NCI-H2196 treated with DMSO at 0.1 percent for 48 hours (cell line): ENCODE results near the gene ZNF217.
"Not testable (repeated sequence)": the region's sequence is repeated elsewhere in the genome, so short reads cannot be mapped to it uniquely, and the experiment has no call there.

Experiments
- DNase-seq: peaks from one replicate; lab custom pipeline; 2025; ENCODE audit not compliant: unreplicated experiment; lab: John Stamatoyannopoulos, UW

Gene ZNF217

GRCh38 chr20:53584550-53584913, 9.1 kb downstream of the ZNF217 start:
- not testable (repeated sequence) for DNase-seq

DNA sequence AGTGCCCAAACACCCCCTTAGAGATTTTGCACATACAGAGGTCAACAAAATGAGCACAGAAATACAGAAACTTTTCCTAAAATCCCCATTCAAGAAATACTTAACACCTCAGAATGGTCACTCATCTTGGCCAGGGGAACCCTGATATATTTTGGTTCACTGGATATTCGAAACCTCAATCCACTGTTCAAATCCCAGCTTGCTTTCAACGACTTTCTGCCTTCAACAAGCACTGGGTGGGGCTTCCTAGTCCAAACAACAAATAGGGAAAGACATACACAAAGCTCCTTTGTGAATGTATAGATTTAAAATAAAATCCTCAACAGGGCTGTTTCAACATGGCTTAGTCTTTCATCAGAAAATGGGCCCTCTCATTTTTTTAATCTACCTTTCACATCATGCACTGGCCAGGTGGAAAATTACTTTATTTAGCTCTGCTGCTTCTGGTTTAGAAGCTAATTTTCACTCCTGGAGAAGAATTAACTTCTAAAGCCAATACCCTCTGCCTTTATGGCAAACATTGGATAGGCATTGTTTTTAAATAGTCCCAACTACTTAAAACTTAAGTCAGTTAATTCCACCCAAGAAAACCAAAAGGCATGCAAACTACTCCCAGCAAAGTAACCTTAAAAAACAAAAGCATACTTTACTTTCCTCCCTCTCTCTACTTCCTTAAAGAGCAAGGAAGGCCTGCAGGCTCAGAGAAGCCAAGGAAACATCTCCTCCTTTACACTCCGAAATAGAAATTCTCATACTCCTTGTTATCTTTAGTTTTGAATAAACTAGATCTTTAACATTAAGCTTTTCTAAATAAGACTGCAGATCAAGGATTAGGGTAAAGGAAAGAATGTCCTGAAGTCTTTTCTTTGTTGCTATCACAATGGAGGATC, 9.7 kb downstream of the ZNF217 start:
- DNase-seq = not testable (repeated sequence)

DNA sequence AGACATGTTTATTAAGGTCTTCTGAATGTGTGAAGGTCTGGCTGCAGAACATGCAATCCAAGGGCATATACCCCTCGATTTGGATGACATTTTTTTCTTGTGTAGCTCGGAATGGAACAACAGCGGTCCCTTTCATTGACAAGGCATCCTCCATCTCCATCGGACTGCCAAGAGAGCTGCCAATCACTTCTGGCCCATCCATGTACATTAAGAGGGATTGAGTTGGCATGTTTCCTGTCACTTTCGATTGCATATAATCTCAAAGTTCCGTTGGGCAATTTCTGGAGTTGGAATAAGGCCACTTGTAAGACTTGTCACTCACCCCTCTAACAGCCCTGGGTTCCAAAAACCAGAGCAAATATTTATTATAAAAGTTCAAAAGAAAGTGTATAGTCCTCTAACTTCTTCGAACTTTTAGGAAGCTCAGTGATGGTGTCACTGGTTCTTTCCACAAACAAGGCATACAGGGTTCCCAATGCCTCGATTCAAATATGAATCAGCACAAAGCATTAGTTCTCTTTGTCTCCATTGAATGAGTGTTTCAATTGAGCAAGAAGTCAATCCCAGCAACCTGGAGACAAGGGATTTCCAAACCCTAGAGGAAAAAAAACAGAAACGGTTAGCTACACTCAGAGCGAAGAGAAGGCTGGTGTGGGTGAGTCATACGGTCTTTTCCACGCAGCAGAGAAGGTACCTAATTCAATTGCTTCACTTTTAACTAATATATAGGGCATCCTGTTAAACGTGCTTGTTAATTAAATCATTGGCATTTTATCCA, 10.9 kb downstream of the ZNF217 start:
- DNase-seq = no peak

- DNase-seq = no peak
These were observed 11.4 kb downstream of the ZNF217 start for GRCh38 chr20:53582251-53582570.

DNA sequence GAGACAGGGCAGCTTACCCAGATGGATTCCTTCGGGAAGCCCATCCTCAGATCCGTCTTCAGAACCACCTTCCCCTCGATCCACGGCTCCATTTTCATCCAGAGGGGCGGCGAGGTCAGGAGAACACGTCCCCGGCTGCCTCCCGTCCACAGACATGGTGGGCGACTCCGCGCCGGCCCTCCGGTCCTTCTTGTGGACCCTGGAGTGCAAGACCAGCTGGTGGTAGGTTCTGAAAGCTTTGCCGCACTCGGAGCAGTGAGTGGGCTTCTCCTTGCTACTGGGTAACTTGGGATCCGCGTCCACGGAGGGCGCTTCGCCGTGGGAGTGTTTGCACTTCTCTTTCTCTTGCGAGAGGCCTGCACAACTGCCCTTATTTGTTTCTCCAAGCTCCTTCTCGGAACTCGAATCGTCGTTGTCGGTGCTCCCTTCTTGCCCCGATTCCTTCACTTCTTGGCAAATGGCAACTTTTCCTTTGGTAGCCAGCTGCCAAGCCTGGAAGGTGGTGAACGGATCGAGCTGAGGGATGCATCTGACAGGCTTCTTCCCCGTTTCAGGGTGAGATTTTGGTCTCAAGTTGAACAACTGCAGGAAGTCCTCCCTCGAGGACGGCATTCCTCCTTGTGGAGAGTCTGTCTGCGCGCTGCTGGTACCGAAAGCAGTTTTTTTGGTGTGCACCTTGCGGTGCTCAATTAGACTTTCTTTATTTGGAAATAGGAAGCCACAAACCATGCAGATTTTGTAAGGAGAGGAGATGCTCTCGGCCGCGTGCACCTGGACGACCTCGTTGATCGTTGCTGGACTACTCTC, 12.0 kb downstream of the ZNF217 start:
- no peak for DNase-seq

GRCh38 chr20:53580376-53581111, 13.1 kb downstream of the ZNF217 start:
- no peak for DNase-seq

DNA sequence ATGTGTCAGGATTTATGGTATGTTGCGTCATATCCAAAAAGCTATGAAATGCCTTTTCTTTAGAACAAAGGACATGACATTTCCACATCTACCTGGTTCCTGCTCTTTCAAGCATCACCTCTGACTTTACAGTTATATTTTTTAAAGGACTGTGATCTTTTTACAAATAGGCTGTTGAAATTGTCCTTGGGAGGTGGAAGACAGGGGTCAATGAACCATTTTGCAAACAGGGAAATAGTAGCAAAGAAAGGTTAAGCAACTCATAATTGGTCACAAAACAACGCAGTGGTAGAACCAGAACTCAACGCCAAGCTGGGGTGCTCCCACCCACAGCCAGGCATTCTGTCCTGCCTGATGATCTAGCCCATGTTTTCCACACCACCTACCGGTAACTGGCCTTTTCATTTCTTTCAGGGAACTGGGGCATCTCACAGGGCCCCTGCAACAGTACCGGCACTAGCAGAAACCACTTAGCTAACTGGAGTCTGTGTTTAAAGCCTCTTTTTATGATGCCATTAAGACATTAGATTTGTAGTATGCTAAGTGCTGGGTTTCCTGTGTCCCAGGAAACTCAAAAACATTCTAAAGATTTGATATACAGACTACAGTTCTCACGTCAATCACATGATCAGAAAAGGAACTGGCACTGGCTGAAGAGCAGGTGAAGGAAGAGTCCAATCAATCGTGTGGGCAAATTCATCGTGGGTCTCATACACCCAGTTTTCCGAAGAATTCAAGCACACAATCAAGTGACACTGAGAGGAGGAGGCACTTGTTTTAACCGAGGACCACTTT, 13.9 kb downstream of the ZNF217 start:
- DNase-seq = no peak

DNA sequence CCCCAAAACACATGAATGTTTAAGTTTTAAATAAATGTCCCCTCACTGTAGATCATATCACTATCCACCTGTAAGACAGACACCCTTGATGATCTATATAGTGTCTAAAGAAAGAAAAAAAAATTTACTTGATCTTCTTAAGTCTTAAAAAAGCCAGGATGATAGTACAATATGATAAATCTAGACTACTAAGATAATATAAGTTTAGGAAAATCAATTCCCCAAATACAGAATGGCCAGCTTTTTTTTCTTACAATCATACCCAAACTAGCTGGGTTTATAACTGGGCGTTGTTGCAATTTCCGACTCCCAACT, 14.4 kb downstream of the ZNF217 start:
- no peak for DNase-seq

DNA sequence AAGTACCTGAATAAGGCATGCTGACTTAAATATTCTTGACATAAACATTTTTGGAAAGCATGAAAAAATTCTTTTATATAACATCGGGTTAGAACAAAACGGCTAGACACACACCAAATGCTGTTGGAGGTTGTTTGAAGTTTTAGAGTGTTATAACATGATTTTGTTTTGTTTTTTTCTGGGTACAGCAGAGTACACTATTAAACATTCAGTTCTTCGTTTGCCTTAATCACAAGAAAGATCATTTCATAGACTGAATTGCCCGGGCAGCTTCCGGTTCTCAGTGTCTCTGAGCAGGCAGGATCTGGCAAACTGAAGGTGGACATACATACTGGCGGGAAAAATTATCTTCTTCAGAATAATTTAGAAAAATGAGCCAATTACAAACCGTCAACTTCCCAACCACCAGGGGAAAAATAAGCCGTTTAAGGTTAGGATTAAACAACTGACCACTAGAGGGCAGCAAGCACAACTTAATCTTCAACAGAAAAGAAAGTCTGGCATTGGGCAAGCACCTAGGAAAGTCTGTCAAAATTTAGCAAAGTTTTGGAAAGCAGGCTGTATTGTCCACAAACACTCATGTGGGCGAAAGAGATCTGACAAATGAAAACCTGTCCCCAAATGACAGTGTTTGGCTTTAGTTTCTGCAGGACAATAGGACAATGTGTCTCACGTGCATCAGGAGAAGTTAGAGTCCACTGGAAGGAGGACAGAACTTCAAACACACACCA, 15.0 kb downstream of the ZNF217 start:
- peak; percentile 81 for DNase-seq

GRCh38 chr20:53576586-53577318, 16.9 kb downstream of the ZNF217 start:
- no peak for DNase-seq

- DNase-seq = no peak
These were observed 17.5 kb downstream of the ZNF217 start for GRCh38 chr20:53576195-53576580.

GRCh38 chr20:53575481-53576194, 18.0 kb downstream of the ZNF217 start:
- no peak for DNase-seq

DNA sequence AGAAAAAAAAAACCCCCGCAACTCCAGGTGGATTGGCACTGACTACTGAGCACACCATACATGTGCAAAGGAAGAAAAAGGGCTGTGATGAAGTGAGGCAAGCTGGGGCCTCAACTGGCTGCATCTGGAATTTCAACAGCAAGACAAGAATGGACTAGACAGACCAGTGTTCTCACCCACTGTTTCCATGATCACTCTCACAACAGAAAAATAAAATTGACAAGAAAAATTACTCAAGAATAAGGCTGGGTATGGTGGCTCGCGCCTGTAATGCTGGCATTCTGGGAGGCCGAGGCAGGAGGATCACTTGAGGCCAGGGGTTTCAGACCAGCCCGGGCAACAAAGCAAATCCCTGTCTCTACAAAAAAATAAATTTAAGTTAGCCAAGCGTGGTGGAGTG, 18.8 kb downstream of the ZNF217 start:
- DNase-seq = no peak

- no peak for DNase-seq
These were observed 19.3 kb downstream of the ZNF217 start for GRCh38 chr20:53574259-53574789.

GRCh38 chr20:53571555-53572286, 21.9 kb downstream of the ZNF217 start:
- no peak for DNase-seq

DNA sequence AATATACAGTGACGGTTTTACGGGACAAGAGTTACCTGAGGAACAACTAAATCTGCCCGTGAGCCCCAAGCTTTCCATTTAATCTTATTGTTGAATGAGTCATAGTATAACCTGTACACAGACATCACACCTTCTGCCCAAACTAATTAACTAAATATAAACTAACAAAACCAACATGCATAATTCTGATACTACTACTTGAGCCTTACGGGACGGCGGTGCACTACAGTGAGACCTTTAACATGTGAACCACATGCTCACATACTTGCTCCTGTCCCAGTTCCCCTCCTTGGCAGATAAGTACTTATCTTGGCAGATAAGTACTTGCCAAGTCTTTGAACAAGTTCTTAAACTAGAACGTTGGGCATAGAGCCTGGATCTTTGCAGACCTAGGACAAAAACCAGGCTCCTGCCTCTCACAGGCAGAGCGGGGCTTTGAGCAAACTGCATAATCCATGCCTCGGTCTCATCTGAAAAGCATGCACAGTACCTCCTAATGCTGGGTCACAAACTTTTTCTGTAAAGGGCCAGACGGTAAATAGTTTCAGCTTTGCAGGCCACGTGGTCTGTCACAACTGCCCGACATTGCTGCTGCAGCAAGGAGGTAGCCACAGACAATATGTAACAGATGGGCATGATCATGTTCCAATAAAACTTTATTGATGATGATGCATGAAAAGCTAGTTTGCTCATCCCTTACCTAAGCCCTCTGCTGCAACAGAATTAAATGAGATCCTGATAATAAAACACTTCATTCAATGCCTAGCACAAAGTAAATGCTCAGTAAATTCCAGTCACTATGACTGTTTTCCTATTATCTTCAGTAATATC, 23.0 kb downstream of the ZNF217 start:
- no peak for DNase-seq
